Measurements from ENCODE around the gene ALKBH3. TPM values are rescaled to one million over a fixed set of nuclear protein-coding genes. Genes with fewer than 3 reads are reported as not detected.
A peak's percentile ranks its signal among the peaks of the same experiment; 100 is the strongest.

The ALKBH3 gene
- total RNA-seq, 1 donor from 2014 or later: 14.7 TPM

- no peak for ATAC-seq (ENCODE audit: poor library complexity)
- intact Hi-C loops (cut with DNase I): no loop called here
Measured at GRCh38 chr11:43918662-43919061, 38.0 kb downstream of the ALKBH3 start.

DNA sequence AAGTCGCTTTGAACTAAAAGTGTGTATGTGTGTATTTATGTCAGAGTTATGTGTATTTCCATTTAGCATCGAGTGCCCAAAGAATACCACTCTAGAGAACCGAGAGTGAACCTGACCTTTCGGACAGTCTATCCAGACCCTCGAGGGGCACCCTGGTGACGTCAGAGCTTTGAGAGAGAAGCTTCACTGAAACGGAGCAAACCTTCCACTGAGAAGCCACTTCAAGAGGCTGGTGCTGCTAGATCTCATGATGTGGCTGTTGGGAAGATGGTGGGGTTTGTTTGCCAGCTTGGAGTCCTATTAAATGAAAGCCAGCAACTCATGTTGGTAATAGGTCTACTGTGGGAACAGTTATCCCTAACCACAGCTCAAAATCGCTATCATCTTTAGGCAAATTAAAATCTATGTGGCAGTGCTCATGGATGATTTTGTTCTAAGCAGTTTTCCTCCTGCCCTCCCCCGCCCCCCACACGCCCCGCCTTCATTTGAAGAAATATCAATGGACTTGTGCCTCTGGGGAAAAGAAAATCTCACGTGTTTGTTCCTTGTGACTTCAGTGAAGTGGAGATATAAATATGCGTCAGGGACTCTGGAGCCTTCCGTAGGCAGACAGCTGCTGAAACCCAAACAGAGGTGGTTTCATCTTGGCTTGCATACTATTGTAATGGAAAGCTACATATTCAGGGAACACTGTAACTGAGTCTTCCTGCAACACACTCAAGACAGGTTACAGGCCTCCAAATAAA, 39.4 kb downstream of the ALKBH3 start:
- no peak for DNase-seq
- intact Hi-C loops (cut with DNase I): no loop called here
- ATAC-seq (ENCODE audit: poor library complexity): peak; percentile 30

More at GRCh38 chr11:43918662-43919061, 38.0 kb downstream of the ALKBH3 start:
- no peak for DNase-seq

- DNase-seq: no peak
- intact Hi-C loops (cut with DNase I): no loop called here
- ATAC-seq (ENCODE audit: poor library complexity): peak; percentile 80
Measured at GRCh38 chr11:43920598-43921419, 40.2 kb downstream of the ALKBH3 start.

- intact Hi-C loops (cut with DNase I): no loop called here
- DNase-seq (no peak), ATAC-seq (ENCODE audit: poor library complexity) (no peak)
Measured at GRCh38 chr11:43921561-43922294, 41.1 kb downstream of the ALKBH3 start.

DNA sequence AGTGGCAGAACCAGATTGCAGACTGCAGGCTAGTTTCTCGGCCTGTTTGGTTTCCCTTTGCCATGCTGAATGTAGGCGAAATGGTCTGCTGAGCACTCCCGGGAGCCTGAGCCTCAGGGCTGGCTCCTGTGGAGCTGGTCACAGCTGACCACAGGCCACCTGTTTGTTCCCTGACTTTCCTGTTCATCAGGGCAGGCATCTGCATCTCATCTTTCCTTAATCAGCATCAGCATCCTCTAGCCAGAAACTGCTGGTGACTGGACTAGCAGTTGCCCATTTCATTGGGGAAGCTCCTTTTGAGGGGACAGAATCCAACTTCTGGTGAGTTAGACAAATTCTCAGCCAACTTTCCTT, 41.6 kb downstream of the ALKBH3 start:
- ATAC-seq (ENCODE audit: poor library complexity) (no peak), DNase-seq (no peak)
- intact Hi-C loops (cut with DNase I): no loop called here

DNA sequence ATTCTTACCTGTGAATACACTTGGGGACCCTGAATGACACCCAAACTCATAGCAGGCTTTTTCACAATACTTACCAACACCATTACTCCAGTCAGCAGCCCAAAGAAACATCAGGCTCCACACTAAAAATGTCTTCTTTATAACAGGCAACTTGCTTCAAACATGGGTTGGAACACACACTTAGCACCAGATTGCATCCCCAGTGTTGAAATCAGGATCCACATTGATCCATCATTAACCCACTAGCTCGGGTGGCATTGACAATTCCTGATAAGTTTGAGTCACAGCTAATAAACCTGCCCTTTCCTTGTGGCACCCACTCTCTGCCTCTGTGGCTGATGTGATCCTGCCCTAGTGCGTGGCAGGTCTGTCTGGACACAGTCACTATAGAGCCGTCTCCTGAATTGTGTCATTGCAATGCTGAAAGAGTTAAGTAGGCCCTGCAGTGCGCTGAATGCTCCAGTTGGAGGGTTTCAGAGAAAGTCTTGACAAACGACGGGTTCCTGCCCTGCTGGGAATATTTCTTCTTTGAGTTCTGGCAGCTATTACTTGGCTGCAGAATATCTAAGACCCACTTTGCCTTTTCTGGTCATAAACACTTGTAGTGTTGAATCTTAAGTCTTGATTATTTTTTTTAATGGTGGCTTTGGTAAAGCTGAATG, 42.2 kb downstream of the ALKBH3 start:
- DNase-seq (no peak), ATAC-seq (ENCODE audit: poor library complexity) (no peak)
- intact Hi-C loops (cut with DNase I): no loop called here

DNA sequence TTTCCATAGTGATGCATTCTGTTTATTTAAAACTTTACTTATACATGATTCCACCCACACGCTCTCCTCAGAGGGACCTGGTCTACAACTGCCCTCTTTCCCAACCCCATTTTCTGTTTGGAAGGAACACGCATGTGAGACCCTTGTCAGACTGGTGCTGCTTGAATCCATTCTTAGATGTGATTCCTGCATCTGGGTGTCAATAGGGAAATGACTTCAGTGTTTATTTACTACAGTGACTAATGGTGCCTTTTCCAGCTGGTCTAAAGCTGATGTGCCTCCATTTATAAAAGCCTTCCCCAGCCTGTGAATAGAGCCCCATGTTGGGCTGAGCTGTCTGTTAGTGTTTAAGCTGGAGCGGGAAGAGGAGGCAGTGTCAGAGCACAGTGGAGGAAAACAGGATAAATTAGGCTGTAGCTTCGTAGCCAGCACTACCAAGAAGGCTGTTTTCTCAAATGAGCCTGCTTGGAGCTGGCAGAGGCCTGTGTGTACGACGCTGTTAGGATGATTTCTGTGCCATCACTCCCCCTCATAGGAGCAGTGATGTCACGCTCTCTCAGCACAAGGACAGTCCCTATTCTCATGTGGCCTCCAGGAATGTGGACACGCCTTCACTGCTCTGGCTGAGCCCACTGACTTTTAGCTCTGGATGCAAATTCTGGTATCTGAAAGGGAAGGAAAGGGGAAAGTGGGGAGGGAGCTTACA, 42.9 kb downstream of the ALKBH3 start:
- intact Hi-C loops (cut with DNase I): no loop called here
- ATAC-seq (ENCODE audit: poor library complexity): peak; percentile 64

DNA sequence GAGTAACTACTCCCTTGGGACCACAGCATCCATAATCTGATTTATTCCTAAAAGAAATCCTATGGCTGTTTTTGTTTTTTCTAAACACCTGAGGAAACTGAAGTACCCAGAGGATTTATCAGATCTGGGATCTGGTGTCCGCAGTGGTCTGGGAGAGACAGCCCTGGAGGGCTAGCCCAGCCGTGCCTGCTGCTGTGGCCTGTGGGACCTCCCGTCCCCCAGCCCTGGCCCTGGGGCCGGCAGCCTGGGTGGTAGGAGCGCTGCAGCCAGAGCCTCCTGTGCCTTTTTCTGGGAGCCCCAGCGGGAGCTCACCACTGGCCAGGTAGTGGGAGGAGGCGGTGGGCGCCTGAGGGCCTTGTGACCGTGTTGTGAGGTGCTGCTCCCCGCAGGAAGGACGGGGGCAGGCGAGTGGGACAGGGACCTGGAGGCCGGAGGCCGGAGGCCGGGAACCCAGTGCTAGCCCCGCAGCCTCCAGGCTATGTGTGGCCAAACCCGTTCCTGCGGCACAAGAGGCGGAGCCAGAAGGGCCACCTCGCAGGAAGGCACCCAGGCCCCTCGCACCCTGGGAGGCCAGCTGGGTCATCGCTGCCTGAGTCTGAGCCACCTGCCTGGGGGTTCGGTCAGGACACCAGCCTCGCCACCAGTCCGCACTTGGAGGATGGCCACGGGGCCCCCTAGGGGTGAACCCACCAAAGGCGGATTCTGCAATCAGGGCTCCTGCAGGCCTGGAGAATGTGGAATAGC, 43.7 kb downstream of the ALKBH3 start:
- ATAC-seq (ENCODE audit: poor library complexity): no peak

More for the DNA sequence above, 42.9 kb downstream of the ALKBH3 start:
- DNase-seq: peak; percentile 65

GRCh38 chr11:43925063-43925931, 44.7 kb downstream of the ALKBH3 start:
- DNase-seq (no peak), ATAC-seq (ENCODE audit: poor library complexity) (no peak)
- intact Hi-C loops (cut with DNase I): no loop called here

More for the DNA sequence above, 43.7 kb downstream of the ALKBH3 start:
- DNase-seq: no peak
- intact Hi-C loops (cut with DNase I): no loop called here

DNA sequence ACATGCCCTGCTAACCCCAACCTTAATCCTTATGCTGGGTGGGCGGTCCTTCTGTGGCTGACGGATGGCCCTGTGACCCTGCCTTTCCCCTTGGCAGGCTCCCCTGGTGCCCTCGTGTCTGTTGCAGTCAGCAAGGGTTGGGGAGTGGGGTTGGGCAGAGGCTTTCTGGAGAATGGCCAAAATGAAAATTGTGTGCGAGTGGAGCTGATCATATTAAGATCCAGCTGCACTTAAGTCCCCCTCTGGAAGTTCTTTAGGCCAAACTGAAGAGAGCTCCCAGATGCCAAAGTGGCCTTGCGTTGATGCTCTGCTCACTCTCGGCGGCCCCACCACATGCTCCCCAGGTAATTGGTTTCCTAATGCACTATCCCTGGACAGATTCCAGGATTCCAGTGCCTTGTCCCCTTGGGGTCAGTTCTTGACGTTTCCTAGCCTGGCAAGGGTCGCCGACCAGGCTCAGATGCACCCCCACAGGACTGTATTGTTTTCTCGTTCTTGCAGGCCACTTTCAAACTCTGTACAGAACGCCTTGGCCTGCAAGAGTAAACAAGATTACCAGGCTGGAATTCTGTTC, 45.4 kb downstream of the ALKBH3 start:
- intact Hi-C loops (cut with DNase I): no loop called here
- ATAC-seq (ENCODE audit: poor library complexity): no peak

GRCh38 chr11:43927070-43927469, 46.4 kb downstream of the ALKBH3 start:
- ATAC-seq (ENCODE audit: poor library complexity) (no peak), DNase-seq (no peak)
- intact Hi-C loops (cut with DNase I): no loop called here

More for the DNA sequence above, 45.4 kb downstream of the ALKBH3 start:
- DNase-seq: no peak

DNA sequence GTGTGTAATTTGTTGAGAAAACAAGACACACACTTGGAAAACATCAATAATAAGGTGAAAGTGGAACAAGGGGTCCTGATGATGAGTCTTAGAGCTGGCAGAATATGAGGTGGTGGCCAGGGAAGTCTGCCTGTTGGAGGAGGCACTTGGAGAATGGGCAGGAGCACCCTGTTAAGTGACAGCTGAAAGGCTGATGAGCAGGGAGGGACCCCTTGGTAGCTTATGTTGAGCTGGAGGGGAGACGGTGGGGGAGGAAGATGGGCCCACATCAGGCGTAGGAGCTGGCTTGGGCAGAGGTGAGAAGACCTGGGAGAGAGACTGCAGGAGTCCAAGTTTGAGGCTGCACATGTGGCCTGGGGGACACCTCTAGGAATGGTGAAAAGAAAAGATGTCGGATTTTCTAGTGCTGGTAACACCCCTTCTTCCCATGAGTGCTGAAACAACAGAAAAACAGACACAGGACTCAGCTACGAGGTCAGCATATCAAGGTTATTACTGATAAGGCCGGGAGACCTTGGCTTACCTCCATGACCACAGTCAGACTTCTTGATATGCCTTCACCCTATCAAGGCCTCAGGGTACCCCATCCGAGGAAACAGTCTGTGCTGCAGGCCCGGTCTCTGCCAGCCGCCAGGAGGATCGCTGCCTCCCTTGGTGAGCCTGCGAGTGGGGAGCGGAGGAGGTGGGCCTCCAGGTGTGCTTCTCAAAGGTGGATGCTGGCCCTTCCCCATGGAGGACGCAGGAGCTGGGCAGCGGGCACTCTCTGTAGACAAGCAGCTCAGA, 47.5 kb downstream of the ALKBH3 start:
- ATAC-seq (ENCODE audit: poor library complexity) (no peak), DNase-seq (no peak)
- intact Hi-C loops (cut with DNase I): no loop called here

DNA sequence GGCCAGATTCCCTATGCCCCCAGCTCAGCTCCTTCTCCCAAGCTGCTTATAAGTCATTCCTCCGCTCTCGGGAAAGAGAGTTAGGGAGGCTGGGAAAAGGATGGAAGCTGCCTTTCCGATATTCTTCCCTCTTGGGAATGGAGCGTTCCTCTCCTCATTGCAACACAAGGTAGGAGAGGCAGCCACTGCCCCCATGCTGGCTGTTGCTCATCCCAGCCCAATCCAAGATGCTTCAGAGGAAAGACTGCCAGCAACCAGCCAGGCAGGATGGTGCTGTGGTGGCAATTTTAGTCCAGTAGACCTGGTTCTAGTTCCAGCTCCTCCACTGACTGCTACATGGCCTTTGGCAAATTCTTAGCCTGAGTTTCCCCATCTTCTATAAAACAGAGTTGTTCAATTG, 48.1 kb downstream of the ALKBH3 start:
- ATAC-seq (ENCODE audit: poor library complexity): no peak
- intact Hi-C loops (cut with DNase I): no loop called here
- DNase-seq: no peak

DNA sequence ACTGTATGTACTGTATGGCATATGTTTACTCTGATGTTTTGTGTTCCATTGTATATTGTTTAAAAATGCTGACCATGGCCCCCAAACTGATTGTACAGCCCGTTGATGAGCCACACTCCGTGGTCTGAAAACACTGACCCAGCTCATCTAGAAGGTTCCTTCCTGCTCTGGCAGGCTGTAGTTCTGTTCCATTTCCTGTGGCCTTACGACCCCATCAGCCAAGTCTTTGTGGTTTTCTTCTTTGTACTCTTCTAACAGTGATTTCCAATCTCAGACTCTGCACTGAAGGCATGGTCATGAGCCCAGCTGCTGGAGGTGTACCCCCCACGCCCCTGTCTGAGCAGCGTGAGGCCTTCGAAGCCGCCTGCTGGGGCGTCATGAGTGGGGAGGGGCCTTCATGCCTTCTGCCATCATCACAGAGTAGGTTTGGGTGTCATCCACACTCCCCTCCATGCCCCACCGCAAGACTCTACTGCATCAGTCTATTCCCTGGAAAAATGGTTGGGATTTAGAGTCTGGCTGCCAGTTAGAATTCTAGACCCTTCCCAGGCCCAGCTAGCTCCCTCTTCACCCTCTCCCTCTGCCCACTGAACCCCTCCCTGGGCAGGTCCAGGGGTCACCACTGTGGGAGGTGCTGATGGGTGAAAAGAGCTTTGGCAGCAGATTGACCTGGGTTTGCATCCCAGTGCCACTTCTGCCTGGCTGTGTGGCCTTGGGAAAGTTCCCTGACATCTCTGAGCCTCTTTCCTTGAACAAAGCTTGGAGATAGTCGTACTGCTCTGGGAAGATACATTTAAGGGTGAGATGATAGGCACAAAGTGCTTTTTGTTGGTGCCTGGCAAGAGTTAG, 50.5 kb downstream of the ALKBH3 start:
- intact Hi-C loops (cut with DNase I): no loop called here
- no peak for ATAC-seq (ENCODE audit: poor library complexity)
- no peak for DNase-seq

DNA sequence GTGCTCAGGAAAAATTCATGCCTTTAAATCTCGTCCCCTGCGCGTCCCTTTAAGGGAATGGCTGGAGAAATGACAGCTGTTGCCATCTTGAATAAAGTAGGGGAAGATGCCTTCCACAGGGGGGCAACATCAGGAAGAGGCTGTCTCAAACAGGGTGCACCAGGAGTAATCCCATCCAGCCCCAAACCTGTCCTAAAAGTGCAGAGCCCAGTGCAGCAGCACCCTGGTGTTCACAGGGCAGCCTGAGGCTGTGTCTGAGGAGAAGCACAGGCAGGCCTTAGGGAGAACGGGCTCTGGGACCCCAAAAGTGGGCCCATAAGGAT, 51.0 kb downstream of the ALKBH3 start:
- no peak for ATAC-seq (ENCODE audit: poor library complexity)
- no peak for DNase-seq
- intact Hi-C loops (cut with DNase I): no loop called here

All from Right ventricle myocardium superior (tissue), 1 donor.